GM12865 (cell line): ENCODE measurements around the gene C7orf25.
A peak's percentile ranks its signal among the peaks of the same experiment; 100 is the strongest.

Experiments used
- DNase-seq: peaks from one replicate; pipeline ENCODE4 v3.0.0; 2010; ENCODE audit warnings: low read depth
- H3K4me3 ChIP-seq: 2 replicates; pipeline ENCODE4 v1.5.1; 2011; ENCODE audit warnings: mild to moderate bottlenecking, low read depth, low read length, control low read depth
- CTCF ChIP-seq: IDR thresholded peaks from 2 replicates; pipeline ENCODE4 v1.5.1; 2011; ENCODE audit warnings: low read length, control low read depth, low read depth, inconsistent platforms; ENCODE audit not compliant: insufficient read depth; ENCODE audit errors: missing control alignments

Gene C7orf25

GRCh38 chr7:42911454-42912447 lies at the start of gene C7orf25:
Gene C7orf25, minus strand, starts transcription at chr7:42912070. Its CDS starts 1,170 bp downstream, at chr7:42910900.
- no peak for TF ChIP-seq CTCF
- DNase-seq, result peak; percentile 96
- peak within 1 kb of the TSS; percentile 76 for H3K4me3 ChIP-seq

- DNase-seq, result no peak
- no peak overlapping the region for H3K4me3 ChIP-seq
- TF ChIP-seq CTCF, result no peak
Observed at GRCh38 chr7:42961170-42961569, 49.3 kb upstream of the C7orf25 start.

GRCh38 chr7:42960762-42961161 lies 48.9 kb upstream of the C7orf25 start:
- TF ChIP-seq CTCF, result no peak
- no peak overlapping the region for H3K4me3 ChIP-seq
- peak; percentile 55 for DNase-seq

- DNase-seq, result no peak
- H3K4me3 ChIP-seq, result no peak overlapping the region
- no peak for TF ChIP-seq CTCF
Observed at GRCh38 chr7:42959549-42959948, 47.7 kb upstream of the C7orf25 start.

GRCh38 chr7:42956062-42956461 lies 44.2 kb upstream of the C7orf25 start:
- no peak for DNase-seq
- no peak overlapping the region for H3K4me3 ChIP-seq
- TF ChIP-seq CTCF, result no peak

GRCh38 chr7:42953994-42954393 lies 42.1 kb upstream of the C7orf25 start:
- TF ChIP-seq CTCF, result no peak
- no peak overlapping the region for H3K4me3 ChIP-seq
- no peak for DNase-seq
